Measurements from ENCODE around the gene MVP.

DNA sequence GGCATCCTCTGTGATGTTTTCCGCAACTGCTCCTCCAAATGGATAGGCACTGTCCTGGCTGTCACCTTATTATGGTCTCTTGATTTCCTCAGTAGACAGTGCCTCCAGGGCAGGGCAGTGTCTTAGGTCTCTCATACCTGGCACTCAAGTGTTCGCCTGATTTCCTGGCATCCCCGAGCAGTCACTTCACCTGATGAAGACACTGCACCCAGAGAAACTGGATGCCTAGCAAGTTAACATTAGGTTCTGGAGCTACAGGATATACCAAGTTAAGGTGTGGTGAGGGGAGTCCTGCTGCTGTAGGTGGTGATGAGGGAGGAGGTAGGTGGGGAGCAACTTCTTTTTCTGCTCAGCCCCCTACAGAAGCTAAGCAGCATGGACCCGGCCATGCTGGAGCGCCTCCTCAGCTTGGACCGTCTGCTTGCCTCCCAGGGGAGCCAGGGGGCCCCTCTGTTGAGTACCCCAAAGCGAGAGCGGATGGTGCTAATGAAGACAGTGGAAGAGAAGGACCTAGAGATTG is 17.8 kb upstream of the MVP start:
- TF ChIP-seq POLR2A (IDR thresholded peaks at IDR 0.05; ENCODE audit: low read length): no peak
- TF ChIP-seq GATA1 (IDR thresholded peaks at IDR 0.05; ENCODE audit: low read depth, low read length): no peak
